ENCODE data around the gene INS. TPM values are rescaled to one million over a fixed set of nuclear protein-coding genes. Genes with fewer than 3 reads are reported as not detected.

Gene INS
- total RNA-seq, 1 experiment from 2014 or later = not detected

DNA sequence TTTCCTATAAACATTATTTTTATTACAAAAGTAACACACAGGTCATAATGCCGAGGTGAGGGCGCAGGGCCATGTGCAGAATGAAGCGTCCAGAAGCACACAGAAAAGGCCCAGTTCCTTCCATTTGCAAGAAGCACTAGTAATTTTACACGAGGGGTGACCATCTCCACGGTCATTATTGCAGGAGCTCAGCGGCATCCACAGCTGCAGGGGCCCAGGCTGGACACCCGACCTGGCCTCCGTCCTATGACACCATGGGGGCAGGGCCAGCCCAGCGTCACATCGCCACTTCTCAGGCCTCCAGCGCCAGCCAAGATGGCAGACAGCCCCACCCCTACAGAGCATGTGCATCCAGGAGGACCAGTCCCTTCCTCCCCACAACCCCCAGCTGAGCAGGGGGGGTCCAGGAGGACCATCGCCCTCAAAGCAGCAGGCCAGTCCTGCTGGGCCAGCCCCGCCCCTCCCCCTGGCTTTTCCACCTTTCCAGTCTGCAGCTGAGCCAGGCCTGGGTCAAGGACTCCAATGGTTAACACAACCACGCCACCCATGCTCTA lies 25.3 kb downstream of the INS start:
- peaks cover 85% of the 10 kb centered on the region for H3K27me3 Mint-ChIP-seq (ENCODE audit: unreplicated experiment)
- CTCF ChIA-PET = interaction anchor here (0.5 to 0.6 kb wide), 2 partner anchors 423 to 602 kb away, joined by 3 read pairs; no protein-coding TSS in a partner anchor
- DNase-seq = no peak
- H3K4me1 Mint-ChIP-seq (ENCODE audit: low read depth, unreplicated experiment) = no peaks in the 10 kb centered on the region
- no TSS peak for BruUV-seq (replicated peaks)
- no peak overlapping the region for H3K27ac Mint-ChIP-seq (ENCODE audit: unreplicated experiment)
- intact Hi-C loops (cut with micrococcal nuclease; ENCODE audit: unreplicated experiment) = no loop called here
- H3K4me3 Mint-ChIP-seq (ENCODE audit: low read depth, unreplicated experiment) = no peak overlapping the region
- H3K36me3 Mint-ChIP-seq (ENCODE audit: insufficient read depth, unreplicated experiment) = peaks cover 7% of the 10 kb centered on the region
- peaks cover 3% of the 10 kb centered on the region for H3K9me3 Mint-ChIP-seq (ENCODE audit: low read depth, unreplicated experiment)
- TF ChIP-seq, protein P1, sequence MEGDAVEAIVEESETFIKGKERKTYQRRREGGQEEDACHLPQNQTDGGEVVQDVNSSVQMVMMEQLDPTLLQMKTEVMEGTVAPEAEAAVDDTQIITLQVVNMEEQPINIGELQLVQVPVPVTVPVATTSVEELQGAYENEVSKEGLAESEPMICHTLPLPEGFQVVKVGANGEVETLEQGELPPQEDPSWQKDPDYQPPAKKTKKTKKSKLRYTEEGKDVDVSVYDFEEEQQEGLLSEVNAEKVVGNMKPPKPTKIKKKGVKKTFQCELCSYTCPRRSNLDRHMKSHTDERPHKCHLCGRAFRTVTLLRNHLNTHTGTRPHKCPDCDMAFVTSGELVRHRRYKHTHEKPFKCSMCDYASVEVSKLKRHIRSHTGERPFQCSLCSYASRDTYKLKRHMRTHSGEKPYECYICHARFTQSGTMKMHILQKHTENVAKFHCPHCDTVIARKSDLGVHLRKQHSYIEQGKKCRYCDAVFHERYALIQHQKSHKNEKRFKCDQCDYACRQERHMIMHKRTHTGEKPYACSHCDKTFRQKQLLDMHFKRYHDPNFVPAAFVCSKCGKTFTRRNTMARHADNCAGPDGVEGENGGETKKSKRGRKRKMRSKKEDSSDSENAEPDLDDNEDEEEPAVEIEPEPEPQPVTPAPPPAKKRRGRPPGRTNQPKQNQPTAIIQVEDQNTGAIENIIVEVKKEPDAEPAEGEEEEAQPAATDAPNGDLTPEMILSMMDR (IDR thresholded peaks at IDR 0.05; ENCODE audit: unreplicated experiment) = no peak

DNA sequence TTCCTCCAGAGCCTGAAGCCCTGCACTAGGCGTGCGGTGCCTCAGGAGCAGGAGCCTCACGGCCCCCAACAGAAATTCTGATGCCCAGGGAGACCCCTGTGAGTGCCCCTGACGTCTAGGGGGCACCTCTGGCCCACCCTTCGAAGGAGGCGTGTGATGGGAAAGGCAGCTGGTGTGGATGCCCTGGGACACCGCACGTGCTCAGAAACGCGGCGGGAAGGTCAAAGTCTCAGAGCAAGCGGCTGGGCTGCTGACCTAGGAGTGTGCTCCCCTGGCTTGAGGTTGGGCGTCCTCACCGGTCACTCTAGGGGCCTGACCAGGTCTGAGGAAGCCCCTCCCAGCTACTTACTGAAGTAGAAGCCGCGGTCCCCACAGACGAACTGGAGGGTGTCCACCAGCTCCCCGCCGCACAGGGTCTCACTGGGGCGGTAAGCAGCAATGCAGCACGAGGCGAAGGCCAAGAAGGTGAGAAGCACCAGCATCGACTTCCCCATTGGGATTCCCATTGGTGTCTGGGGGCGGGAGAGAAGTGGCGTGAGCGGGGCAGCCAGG lies 25.9 kb downstream of the INS start:
- peaks cover 3% of the 10 kb centered on the region for H3K9me3 Mint-ChIP-seq (ENCODE audit: low read depth, unreplicated experiment)
- peaks cover 7% of the 10 kb centered on the region for H3K36me3 Mint-ChIP-seq (ENCODE audit: insufficient read depth, unreplicated experiment)
- no TSS peak for BruUV-seq (replicated peaks)
- CTCF ChIA-PET = interaction anchor here (0.5 kb wide), 1 partner anchor 422 kb away, joined by 3 read pairs; no protein-coding TSS in a partner anchor
- DNase-seq = no peak
- TF ChIP-seq, protein P1 (IDR thresholded peaks at IDR 0.05; ENCODE audit: unreplicated experiment) = no peak
- intact Hi-C loops (cut with micrococcal nuclease; ENCODE audit: unreplicated experiment) = no loop called here
- no peak overlapping the region for H3K27ac Mint-ChIP-seq (ENCODE audit: unreplicated experiment)
- no peak overlapping the region for H3K4me3 Mint-ChIP-seq (ENCODE audit: low read depth, unreplicated experiment)
- no peaks in the 10 kb centered on the region for H3K4me1 Mint-ChIP-seq (ENCODE audit: low read depth, unreplicated experiment)
- H3K27me3 Mint-ChIP-seq (ENCODE audit: unreplicated experiment) = peaks cover 86% of the 10 kb centered on the region

DNA sequence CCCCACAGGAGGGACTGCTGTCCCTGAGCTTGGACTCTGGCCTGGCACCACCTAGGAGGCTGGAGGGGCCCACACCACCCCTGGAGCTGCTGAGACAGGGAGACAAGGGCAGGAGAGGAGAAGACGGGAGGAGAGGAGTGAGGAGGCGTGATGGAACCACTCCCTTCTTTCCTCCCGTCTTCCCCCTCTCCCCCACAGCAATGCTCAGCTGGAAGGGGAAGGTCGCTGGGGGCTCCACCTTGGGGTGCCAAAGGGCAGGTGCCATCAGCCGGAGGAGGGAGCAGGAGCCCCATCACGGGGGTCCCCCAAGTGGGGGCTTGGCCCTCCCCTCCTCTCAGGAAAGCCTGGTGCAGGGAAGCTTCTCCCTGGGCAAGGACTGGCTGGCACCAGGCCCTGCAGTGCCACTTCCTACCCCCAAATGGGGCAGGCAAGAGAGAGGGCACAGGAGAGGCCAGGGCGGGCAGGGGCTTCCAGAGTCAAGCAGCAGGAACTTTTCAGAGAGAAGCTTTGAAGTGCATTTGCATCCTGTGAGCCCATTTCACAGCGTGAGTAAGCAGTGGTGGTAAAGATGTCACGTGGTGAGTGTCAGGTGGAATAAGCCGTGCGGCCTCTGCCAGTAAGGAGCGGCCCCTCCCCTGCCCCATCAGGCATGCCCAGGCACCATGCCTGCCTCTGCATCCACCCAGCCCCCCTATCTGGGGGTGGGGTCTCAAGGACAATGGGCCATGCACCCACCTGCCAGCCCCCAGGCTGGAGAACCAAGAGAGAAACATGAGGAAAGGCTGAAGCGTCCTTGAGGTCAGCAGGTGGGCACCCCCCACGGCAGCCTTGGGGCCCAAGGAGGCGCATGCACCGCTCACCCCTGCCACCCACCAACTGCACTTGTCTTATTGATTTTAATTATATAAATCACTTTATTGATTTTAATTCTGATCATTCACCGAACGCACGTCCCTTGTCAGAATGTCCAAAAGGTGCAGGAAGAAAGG lies 26.7 kb downstream of the INS start:
- intact Hi-C loops (cut with micrococcal nuclease; ENCODE audit: unreplicated experiment) = no loop called here
- no peak for DNase-seq
- H3K4me3 Mint-ChIP-seq (ENCODE audit: low read depth, unreplicated experiment) = no peak overlapping the region
- peaks cover 90% of the 10 kb centered on the region for H3K27me3 Mint-ChIP-seq (ENCODE audit: unreplicated experiment)
- TF ChIP-seq, protein P1 (IDR thresholded peaks at IDR 0.05; ENCODE audit: unreplicated experiment) = no peak
- no peak overlapping the region for H3K27ac Mint-ChIP-seq (ENCODE audit: unreplicated experiment)
- H3K9me3 Mint-ChIP-seq (ENCODE audit: low read depth, unreplicated experiment) = peaks cover 3% of the 10 kb centered on the region
- H3K36me3 Mint-ChIP-seq (ENCODE audit: insufficient read depth, unreplicated experiment) = peaks cover 7% of the 10 kb centered on the region
- H3K4me1 Mint-ChIP-seq (ENCODE audit: low read depth, unreplicated experiment) = no peaks in the 10 kb centered on the region
- CTCF ChIA-PET = interaction anchor here (1.2 kb wide), 1 partner anchor 11 kb away, joined by 3 read pairs; no protein-coding TSS in a partner anchor
- no TSS peak for BruUV-seq (replicated peaks)

DNA sequence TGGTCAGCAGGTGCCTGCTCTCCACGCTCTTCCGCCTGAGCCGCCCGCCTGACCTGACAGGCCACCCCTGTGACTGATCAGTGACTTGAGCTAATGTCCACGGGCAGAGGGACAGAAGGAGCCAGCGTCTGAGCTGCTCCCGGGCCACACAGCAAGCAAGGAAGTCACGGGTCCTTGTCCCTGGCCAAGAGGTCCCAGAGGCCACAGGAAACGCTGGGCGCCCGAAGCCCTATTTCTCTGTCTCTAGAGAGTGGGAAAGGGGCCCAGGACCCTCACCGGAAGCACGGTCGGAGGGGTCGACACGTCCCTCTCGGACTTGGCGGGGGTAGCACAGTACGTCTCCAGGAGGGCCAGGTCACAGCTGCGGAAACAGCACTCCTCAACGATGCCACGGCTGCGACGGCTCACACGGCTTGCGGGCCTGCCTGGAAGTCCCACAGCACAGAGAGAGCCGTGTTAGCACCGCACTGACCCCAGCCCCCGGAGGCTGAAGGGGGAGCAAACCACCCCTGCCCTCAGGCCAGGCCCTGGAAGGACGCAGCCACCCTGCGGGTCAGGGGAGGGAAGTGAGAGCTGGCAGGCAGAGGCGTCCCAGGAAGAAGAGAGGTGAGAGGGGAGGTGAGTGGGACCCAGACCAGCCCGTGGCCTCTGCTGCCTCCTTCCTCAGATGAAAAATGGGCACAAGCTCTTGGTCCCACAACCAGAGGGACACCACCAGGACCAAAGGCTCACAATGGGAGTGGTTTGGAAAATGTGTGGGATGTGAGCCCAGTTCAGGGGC lies 27.6 kb downstream of the INS start:
- BruUV-seq (replicated peaks) = no TSS peak
- Mint-ChIP-seq H3K4me3 (ENCODE audit: low read depth, unreplicated experiment) (no peak overlapping the region), H3K4me1 (ENCODE audit: low read depth, unreplicated experiment) (no peaks in the 10 kb centered on the region), H3K36me3 (ENCODE audit: insufficient read depth, unreplicated experiment) (peaks cover 7% of the 10 kb centered on the region), H3K27me3 (ENCODE audit: unreplicated experiment) (peaks cover 93% of the 10 kb centered on the region), H3K27ac (ENCODE audit: unreplicated experiment) (no peak overlapping the region), H3K9me3 (ENCODE audit: low read depth, unreplicated experiment) (peaks cover 3% of the 10 kb centered on the region)
- intact Hi-C loops (cut with micrococcal nuclease; ENCODE audit: unreplicated experiment) = no loop called here
- CTCF ChIA-PET = interaction anchor here (1.2 kb wide), 1 partner anchor 12 kb away, joined by 3 read pairs; no protein-coding TSS in a partner anchor
- no peak for DNase-seq
- TF ChIP-seq, protein P1 (IDR thresholded peaks at IDR 0.05; ENCODE audit: unreplicated experiment) = no peak

Data from Calu3 (cell line).